Measurements from ENCODE around the gene UGT1A10. TPM values are rescaled to one million over a fixed set of nuclear protein-coding genes. Genes with fewer than 3 reads are reported as not detected.

Gene UGT1A10
- total RNA-seq, 1 experiment from 2014 or later: not detected

- no peak for TF ChIP-seq REST (IDR thresholded peaks at IDR 0.05; ENCODE audit: low read depth)
- no peak for TF ChIP-seq SP1 (IDR thresholded peaks at IDR 0.05; ENCODE audit: low read depth)
- TF ChIP-seq ELF1 (IDR thresholded peaks at IDR 0.05; ENCODE audit: borderline replicate concordance, low read depth): no peak
- TF ChIP-seq SIN3A (IDR thresholded peaks at IDR 0.05; ENCODE audit: low read depth): no peak
- TF ChIP-seq TCF7L2 (IDR thresholded peaks at IDR 0.05; ENCODE audit: borderline replicate concordance, extremely low read depth, insufficient read depth, insufficient read length): no peak
- TF ChIP-seq CEBPB (IDR thresholded peaks at IDR 0.05; ENCODE audit: low read depth): no peak
Measured at GRCh38 chr2:233672886-233673285, 36.6 kb downstream of the UGT1A10 start (continued).

- Histone ChIP-seq H3K27ac (ENCODE audit: low read depth, low read length) (no peak overlapping the region), H3K9me2 (ENCODE audit: insufficient read depth) (no peaks in the 10 kb centered on the region), H3K27me3 (ENCODE audit: insufficient read depth, low read length) (peaks cover 6% of the 10 kb centered on the region; the same call in 1 of the 2 replicates), H3K4me3 (replicated peaks in 1 of 2; ENCODE audit: low read depth in 1 of 2, low read length in 2 of 2) (no peak overlapping the region), H2AFZ (ENCODE audit: low read depth, low read length, poor library complexity, severe bottlenecking) (peak overlapping the region; percentile 72), H3K79me2 (ENCODE audit: insufficient read depth, low read length) (no peaks in the 10 kb centered on the region), H3K4me1 (ENCODE audit: control insufficient read depth in 1 of 2, insufficient read depth in 2 of 2, low read length in 2 of 2) (no peaks in the 10 kb centered on the region), H3K9ac (ENCODE audit: low read length) (no peak overlapping the region), H3K9me3 (ENCODE audit: control insufficient read depth in 1 of 2, insufficient read depth in 1 of 2, low read depth in 1 of 2, low read length in 2 of 2) (no peaks in the 10 kb centered on the region), H3K4me2 (ENCODE audit: low read length) (no peak overlapping the region), H3K36me3 (ENCODE audit: control insufficient read depth in 1 of 2, insufficient read depth in 2 of 2, low read length in 2 of 2) (no peaks in the 10 kb centered on the region), H4K20me1 (ENCODE audit: insufficient read depth) (no peaks in the 10 kb centered on the region)
- DNase-seq (ENCODE audit: low read depth, low spot score) (no peak), ATAC-seq (no peak)
- TF ChIP-seq RAD21 (IDR thresholded peaks at IDR 0.05; ENCODE audit: low read depth) (no peak), FOSL1 (IDR thresholded peaks at IDR 0.05; ENCODE audit: low read depth) (no peak), POLR2A (IDR thresholded peaks at IDR 0.05; ENCODE audit: borderline replicate concordance, extremely low read depth, insufficient read depth, insufficient read length) (no peak)
- TF ChIP-seq, protein P1, sequence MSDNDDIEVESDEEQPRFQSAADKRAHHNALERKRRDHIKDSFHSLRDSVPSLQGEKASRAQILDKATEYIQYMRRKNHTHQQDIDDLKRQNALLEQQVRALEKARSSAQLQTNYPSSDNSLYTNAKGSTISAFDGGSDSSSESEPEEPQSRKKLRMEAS (IDR thresholded peaks at IDR 0.05): no peak
- RAD21 ChIA-PET (ENCODE audit: low non-redundant PET in 1 of 2, low total read pairs in 2 of 2, uncharacterized antibody in 2 of 2, unreplicated experiment in 2 of 2): no interaction called here
- no TSS peak for BruUV-seq (replicated peaks)
- intact Hi-C loops (cut with micrococcal nuclease): no loop called here
- CTCF ChIA-PET: no interaction called here
- POLR2A ChIA-PET: no interaction called here
Measured at GRCh38 chr2:233673896-233674295, 37.6 kb downstream of the UGT1A10 start.

Data from HCT116 (cell line).